RWPE2 (cell line): Measurements from ENCODE around the gene SVEP1.

Experiments used
- ATAC-seq: fragments of 200-7000 bp; cut with Tn5 transposase; 3 replicates; pipeline ENCODE4 v1.9.1; 2021; ENCODE audit warnings: low read depth
- DNase-seq: peaks from one replicate; pipeline ENCODE4 v3.0.0-alpha.2; 2020; ENCODE audit warnings: low spot score
- H3K27ac ChIP-seq: fragments of 450-650 bp; 2 replicates; pipeline ENCODE4 v1.5.1; 2017; ENCODE audit warnings: mild to moderate bottlenecking; ENCODE audit not compliant: poor library complexity, severe bottlenecking
- H3K27me3 ChIP-seq: fragments of 250-450 bp; sonication (Bioruptor Pico); 2 replicates; pipeline ENCODE4 v1.5.1; 2021; ENCODE audit warnings: mild to moderate bottlenecking, moderate library complexity; ENCODE audit not compliant: insufficient read depth, poor library complexity, severe bottlenecking
- H3K36me3 ChIP-seq: fragments of 250-450 bp; sonication (Bioruptor Pico); 2 replicates; pipeline ENCODE4 v1.5.1; 2020; ENCODE audit warnings: low read depth, mild to moderate bottlenecking, moderate library complexity
- H3K4me1 ChIP-seq: fragments of 250-450 bp; sonication (Bioruptor Pico); 2 replicates; pipeline ENCODE4 v1.5.1; 2021; ENCODE audit warnings: mild to moderate bottlenecking, moderate library complexity; ENCODE audit not compliant: insufficient read depth, poor library complexity, severe bottlenecking
- H3K4me3 ChIP-seq: fragments of 250-450 bp; sonication (Bioruptor Pico); 2 replicates; pipeline ENCODE4 v1.5.1; 2021; ENCODE audit warnings: mild to moderate bottlenecking, moderate library complexity; ENCODE audit not compliant: severe bottlenecking
- H3K9me3 ChIP-seq: fragments of 250-450 bp; sonication (Bioruptor Pico); 2 replicates; pipeline ENCODE4 v1.5.1; 2021; ENCODE audit warnings: mild to moderate bottlenecking, moderate library complexity; ENCODE audit not compliant: severe bottlenecking
- CTCF ChIP-seq: fragments of 450-650 bp; IDR thresholded peaks from one replicate; pipeline ENCODE4 v1.5.1; 2017; ENCODE audit warnings: mild to moderate bottlenecking, moderate library complexity; ENCODE audit not compliant: poor library complexity, severe bottlenecking

SVEP1 gene

GRCh38 chr9:110592044-110592830 lies 12.7 kb upstream of the SVEP1 start:
- DNase-seq (no peak), ATAC-seq (no peak)
- TF ChIP-seq CTCF: no peak
- Histone ChIP-seq H3K4me3 (no peak overlapping the region), H3K9me3 (peaks cover 5% of the 10 kb centered on the region), H3K4me1 (peaks cover 3% of the 10 kb centered on the region), H3K27ac (no peak overlapping the region), H3K27me3 (no peaks in the 10 kb centered on the region), H3K36me3 (no peaks in the 10 kb centered on the region)

- Histone ChIP-seq H3K4me3 (no peak overlapping the region), H3K27me3 (no peaks in the 10 kb centered on the region), H3K36me3 (no peaks in the 10 kb centered on the region), H3K27ac (no peak overlapping the region), H3K9me3 (peaks cover 5% of the 10 kb centered on the region), H3K4me1 (peaks cover 3% of the 10 kb centered on the region)
- TF ChIP-seq CTCF: no peak
- no peak for DNase-seq
- peak; percentile 52 for ATAC-seq
Measured at GRCh38 chr9:110591526-110591925, 12.0 kb upstream of the SVEP1 start.

- no peaks in the 10 kb centered on the region for H3K36me3 ChIP-seq
- no peak for DNase-seq
- no peak for TF ChIP-seq CTCF
Measured at GRCh38 chr9:110590816-110591215, 11.3 kb upstream of the SVEP1 start.

GRCh38 chr9:110588296-110588695 lies 8.8 kb upstream of the SVEP1 start:
- no peak for DNase-seq
- no peaks in the 10 kb centered on the region for H3K36me3 ChIP-seq
- H3K27ac ChIP-seq: no peak overlapping the region
- no peaks in the 10 kb centered on the region for H3K27me3 ChIP-seq
- ATAC-seq: no peak
- peaks cover 3% of the 10 kb centered on the region for H3K4me1 ChIP-seq
- TF ChIP-seq CTCF: no peak
- no peak overlapping the region for H3K4me3 ChIP-seq
- peaks cover 5% of the 10 kb centered on the region for H3K9me3 ChIP-seq

More at GRCh38 chr9:110590816-110591215, 11.3 kb upstream of the SVEP1 start:
- peaks cover 3% of the 10 kb centered on the region for H3K4me1 ChIP-seq
- no peak overlapping the region for H3K4me3 ChIP-seq
- ATAC-seq: no peak
- no peak overlapping the region for H3K27ac ChIP-seq
- H3K27me3 ChIP-seq: no peaks in the 10 kb centered on the region
- H3K9me3 ChIP-seq: peaks cover 5% of the 10 kb centered on the region

- Histone ChIP-seq H3K36me3 (no peaks in the 10 kb centered on the region), H3K4me1 (peaks cover 16% of the 10 kb centered on the region), H3K9me3 (no peaks in the 10 kb centered on the region), H3K27ac (no peak overlapping the region), H3K4me3 (no peak overlapping the region), H3K27me3 (no peaks in the 10 kb centered on the region)
- DNase-seq: no peak
- peak; percentile 19; the same call in 2 of the 3 replicates for ATAC-seq
- TF ChIP-seq CTCF: peak; percentile 60
Measured at GRCh38 chr9:110583237-110583636, 3.7 kb upstream of the SVEP1 start.
